Parietal lobe (tissue), 1 donor: ENCODE data around the gene TNS3. TPM values are rescaled to one million over a fixed set of nuclear protein-coding genes. Genes with fewer than 3 reads are reported as not detected.

Experiments used
- total RNA-seq: library from RNA; depleted of rRNA; stranded (reverse); fragments of >200 nt; gene quantifications from one replicate; pipeline ENCODE4 v1.2.3, GENCODE V29; 2014

The TNS3 gene
- 12.5 TPM for total RNA-seq

GRCh38 chr7:47581804-47582763, at the start of gene TNS3:
TSS of gene TNS3 (minus strand) at chr7:47582111. CDS start at chr7:47439636, 142,475 bp downstream.

